SH-SY5Y (cell line): ENCODE data around the gene ATG2A.

ENCODE experiments used
- GATA2 ChIP-seq: IDR thresholded peaks from 2 replicates; pipeline ENCODE4 v1.6.1; 2011; ENCODE audit warnings: mild to moderate bottlenecking, low read depth, low read length
- GATA3 ChIP-seq: IDR thresholded peaks from 2 replicates; pipeline ENCODE4 v1.6.1; 2011; ENCODE audit warnings: low read depth, mild to moderate bottlenecking, low read length, moderate library complexity

DNA sequence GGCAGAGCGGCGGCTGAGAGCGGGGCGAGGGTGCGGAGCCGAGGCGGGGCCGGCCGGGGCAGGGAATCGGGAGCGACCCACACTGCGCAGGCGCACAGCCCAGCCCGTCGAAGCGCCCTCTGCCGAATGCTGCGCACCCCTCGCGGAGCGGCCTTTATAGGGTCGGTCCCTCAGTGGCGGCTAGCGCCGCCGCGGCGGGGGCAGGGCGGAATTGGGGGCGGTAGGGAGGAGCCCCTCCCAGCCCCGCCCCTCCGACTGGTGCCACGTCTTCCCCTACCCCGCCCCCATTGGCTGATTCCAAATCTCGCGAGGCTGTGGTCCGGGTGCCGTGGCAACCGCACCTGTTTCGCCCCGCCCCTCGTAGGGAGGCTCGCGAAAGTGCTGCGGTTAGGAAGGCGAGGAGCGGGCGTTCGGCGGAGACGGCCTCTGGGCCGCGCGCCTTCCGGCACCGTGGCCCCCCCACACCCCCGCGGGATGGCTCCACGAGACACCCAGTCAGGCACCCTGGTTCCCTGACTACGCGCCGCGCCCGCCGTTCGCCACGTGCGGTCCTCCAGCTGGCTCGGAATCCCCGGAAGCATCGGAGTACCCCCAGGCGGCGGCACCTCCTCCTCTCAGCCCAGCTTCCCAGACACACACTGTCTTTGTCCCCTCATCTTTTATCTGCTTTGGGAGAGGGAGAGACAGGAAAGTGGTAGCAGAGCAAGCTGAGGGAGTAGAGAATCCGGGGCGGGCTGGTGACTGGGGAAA, 38.3 kb downstream of the ATG2A start, which contains the start of gene EHD1:
- TF ChIP-seq GATA2 (no peak), GATA3 (no peak)
